ENCODE results near the gene SPOCD1.

The SPOCD1 gene

GRCh38 chr1:31768939-31769704 is 46.7 kb downstream of the SPOCD1 start:
- DNase-seq, result peak; percentile 52

GRCh38 chr1:31768407-31768907 is 47.4 kb downstream of the SPOCD1 start:
- DNase-seq, result no peak

DNA sequence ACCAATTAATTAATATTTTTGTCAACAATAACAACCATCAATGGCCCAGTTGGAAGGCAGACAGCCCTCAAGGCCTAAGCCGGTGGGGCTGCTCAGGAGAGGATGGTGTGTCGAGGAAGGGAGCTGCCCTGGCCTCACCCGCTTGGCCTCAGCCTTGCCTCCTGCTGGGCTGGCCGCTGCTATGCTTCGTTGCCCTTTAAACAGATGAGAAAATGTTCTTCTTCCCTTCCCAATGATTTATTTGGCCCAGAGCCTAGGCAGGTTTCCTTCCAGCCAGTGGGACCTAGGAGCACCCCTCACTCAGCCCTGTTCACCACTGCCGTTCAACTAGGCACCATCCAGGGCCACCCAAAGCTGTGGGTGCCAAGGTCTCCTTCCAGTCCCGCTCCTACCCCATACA is 48.6 kb downstream of the SPOCD1 start:
- DNase-seq, result no peak

DNA sequence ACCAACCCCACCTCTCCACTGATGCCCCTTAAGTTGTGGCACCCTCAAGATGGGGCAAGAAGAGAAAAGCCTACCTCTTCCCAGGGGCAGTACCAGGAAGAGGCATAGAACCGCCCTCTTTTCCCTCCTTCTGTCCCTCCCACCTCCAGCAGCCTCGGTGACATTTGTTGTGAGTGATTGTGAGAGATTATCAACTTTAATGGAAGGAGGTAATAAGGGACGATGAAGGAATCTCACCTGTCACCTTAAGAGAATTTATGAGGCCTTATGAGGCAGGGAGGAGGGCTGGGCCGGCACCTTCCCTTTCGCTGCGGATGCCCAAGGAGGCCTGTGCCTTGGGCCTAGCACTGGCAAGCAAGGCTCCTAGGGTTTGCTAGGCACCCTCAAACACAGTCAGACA is 50.3 kb downstream of the SPOCD1 start:
- DNase-seq, result no peak

DNA sequence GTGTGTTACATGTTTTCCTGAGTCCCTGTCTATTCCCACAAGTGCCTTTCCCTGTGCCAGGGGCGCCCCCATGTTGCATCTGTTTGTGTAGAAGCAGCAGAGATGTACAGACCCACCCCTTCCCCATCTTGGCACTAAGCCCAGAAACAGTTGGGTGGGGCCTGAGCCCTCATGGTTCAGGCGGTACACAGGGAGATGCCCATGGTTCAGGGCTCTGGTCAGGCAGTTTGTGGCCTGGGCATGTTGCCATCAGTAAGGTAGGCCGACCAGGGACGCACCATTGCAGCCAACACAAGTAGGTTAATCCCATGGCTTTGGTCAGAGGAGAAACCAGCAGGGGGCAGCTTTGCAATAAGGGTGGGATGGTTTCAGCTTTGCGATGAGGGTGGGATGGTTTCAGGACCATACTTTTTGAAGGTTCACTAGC is 50.8 kb downstream of the SPOCD1 start:
- no peak for DNase-seq

- no peak for DNase-seq
These were observed 51.3 kb downstream of the SPOCD1 start, which contains the start of gene ADGRB2 for GRCh38 chr1:31764312-31765040. Gene ADGRB2, minus strand, starts transcription at chr1:31764340. Its CDS starts 7,119 bp downstream, at chr1:31757221.

- DNase-seq, result no peak
These were observed 52.0 kb downstream of the SPOCD1 start for GRCh38 chr1:31763671-31764311.

- peak; percentile 78 for DNase-seq
These were observed 52.8 kb downstream of the SPOCD1 start for GRCh38 chr1:31762726-31763670.

DNA sequence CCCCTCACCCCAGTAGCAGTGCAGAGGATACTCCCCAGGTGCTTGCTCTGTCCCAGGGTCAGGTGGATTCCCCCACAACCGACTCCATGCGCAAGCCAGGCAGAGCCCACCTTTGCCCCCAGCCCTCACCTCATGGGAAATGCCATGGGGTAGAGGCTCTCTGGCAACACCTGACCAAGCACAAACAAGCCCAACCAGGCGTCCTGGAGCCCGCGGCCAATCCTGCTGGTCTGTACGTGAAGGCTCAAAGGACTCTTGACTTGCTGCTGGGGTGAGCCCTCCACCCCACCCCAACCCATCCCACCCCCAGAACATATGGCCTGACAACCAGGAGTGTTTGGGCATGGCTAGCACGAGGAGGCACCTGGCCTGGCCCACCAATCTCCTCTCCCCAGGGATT is 53.5 kb downstream of the SPOCD1 start:
- no peak for DNase-seq

DNA sequence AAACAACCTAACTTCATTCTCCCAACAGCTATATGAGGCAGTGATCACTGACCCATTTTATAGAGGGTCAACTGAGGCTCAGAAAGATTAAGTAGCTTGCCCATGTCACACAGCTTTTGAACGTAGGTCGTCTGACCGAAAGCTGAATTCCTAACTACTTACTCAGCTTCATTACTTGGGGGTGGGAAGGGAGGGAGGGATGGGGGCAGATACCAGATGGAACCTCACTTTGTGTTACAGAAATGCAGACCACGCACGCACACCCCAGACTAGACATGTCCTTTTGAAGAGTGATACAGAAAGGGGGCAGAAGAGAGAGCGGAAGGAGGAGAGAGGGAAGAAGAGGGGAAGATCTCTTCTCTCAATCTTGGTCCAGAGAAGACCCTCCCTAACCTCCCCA is 53.9 kb downstream of the SPOCD1 start:
- DNase-seq, result no peak

DNA sequence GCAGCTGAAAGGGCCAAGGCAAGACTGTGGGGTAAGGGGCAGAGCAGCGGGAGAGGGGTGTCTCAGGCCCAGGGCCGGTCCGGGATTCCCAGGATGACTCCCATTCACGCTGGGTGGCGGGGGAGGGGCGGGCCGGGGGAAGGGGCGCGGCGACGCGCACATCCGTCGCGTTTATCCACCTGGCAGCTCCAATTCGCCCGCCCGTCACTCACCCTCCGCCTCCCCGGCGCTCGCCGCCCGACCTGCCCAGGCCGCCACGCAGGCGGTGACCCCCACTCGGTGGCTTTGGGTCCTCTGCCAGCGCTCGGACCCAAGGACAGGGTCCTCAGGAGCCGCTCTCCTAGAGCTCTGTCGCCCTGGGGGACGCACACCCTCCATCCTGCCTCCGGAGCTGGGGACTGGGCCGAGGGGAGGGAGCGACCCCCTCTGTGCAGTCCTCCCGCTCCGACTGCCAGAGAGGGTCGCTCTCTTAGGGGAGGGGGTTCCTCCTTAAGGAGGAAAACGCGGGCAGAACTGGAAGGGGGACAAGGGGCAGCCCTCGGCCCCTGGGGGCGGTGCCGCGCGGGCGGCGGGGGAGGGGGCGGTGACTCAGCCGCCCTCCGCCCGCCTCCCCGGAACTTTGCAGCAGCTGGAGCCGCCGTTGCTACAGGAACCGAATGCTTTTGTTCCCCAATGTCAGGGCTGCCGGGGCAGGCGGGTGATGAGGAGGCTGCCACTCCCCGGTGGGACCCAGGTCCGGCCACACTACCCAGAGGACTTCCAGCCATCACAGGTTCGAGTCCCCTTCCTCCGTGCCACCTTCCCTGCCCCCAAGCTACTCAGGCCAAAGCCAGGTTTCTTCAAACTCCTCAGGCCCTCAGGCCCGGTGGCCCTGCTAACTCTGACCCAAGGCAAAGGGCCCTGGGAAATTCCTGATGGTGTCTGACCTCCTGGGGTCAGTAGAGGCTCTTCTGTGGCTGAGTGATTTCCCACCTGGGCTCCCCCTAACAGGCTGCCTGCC is 55.1 kb downstream of the SPOCD1 start:
- DNase-seq, result peak; percentile 63

GRCh38 chr1:31759298-31760023 is 56.4 kb downstream of the SPOCD1 start:
- no peak for DNase-seq

DNA sequence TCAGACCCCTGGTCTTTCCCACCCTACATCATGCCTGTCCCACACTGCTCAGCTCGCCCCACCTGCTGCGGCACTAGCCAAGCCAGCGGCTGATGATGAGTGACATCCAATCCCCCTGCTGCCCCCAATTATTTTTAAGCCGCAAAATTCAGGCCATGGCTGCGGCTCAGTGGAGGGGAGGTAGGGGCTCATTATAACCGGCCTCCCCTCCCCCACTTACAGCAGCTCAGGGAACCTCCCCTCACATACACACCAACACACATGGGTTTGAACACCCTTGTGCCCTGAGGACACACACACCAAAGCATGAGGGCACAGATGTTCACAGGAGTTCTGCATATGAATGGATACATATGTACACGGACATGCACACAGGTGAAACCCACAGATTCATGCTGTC is 57.0 kb downstream of the SPOCD1 start:
- DNase-seq, result no peak

GRCh38 chr1:31757989-31758388 is 57.8 kb downstream of the SPOCD1 start:
- DNase-seq, result no peak

DNA sequence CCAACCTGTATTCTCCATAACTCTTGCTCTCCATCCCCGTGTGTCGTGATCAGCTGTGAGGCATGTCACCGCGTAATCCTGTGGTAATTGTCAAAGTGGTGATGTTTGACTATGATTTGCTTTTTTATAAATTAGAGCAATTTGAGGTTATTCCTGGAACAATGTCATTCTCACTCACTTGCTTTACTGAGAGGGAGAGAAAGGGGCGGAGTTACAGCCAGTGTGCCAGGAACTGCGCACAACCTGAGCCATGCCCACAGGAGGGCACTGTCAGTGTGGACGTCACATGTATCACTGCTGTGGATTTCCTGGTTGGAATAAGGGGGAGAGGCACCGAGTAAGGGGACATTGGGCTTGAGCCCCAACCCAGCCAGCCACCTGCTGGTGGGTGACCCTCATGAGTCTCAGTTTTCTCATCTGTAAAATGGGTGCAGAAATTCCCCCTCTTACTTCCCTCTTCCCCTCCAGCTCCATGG is 58.6 kb downstream of the SPOCD1 start:
- no peak for DNase-seq

DNA sequence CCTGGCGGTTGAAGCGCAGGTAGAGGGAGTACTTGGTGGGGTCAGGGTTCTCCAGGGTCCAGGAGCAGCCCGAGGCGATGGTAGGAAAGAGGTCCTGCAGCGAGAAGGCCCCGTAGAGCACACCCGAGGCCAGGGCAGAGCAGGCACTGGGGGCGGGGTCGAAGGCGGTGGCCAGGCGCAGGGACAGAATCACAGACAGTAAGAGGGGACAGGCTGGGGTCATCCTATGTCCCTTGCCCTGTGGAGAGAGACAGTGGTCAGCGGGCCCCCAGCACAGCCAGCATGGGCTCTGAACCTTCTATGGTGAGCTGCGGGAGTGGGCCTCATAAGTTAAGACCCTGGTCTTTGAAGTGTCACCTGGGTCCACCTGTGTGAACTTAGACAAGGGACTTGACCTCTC is 59.2 kb downstream of the SPOCD1 start:
- DNase-seq, result no peak

- no peak for DNase-seq
These were observed 59.9 kb downstream of the SPOCD1 start for GRCh38 chr1:31755850-31756492.

DNA sequence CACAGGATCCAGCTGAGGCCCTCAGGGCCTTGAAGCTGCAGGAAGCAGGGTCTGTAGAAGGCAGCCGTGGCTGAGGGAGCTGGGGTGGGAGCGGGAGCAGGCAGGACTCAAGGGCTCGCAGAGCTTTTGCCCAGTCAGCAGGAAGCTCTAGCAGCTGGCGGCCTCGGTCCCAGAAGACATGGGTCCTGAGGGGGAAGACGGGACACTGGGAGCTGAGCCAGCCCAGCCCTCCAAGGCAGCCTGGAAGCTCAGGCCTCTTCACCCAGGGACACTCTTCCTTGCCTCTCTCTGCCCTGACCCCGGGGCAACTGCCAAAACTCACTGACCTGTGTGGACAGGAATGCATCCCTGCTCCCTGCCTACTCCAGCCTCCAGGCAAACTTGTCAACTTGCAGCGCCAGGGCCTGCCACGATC is 60.6 kb downstream of the SPOCD1 start:
- DNase-seq, result no peak

GRCh38 chr1:31754397-31754796 is 61.4 kb downstream of the SPOCD1 start:
- DNase-seq, result no peak

All from activated CD4-positive, alpha-beta T cell treated with anti-CD3 and anti-CD28 coated beads for 48 hours (primary cell).